Endothelial cell of umbilical vein (primary cell): ENCODE measurements around the gene CRAT.

Experiments used
- EZH2 ChIP-seq: IDR thresholded peaks from 2 replicates; pipeline ENCODE4 v1.6.1; 2012; ENCODE audit warnings: borderline replicate concordance, low read depth, mild to moderate bottlenecking, moderate library complexity, low read length, inconsistent platforms; ENCODE audit not compliant: severe bottlenecking
- GATA2 ChIP-seq: IDR thresholded peaks from 2 replicates; pipeline ENCODE4 v1.7.0; 2011; ENCODE audit warnings: low read depth, mild to moderate bottlenecking, moderate library complexity, mixed read lengths, low read length; ENCODE audit not compliant: insufficient read length, insufficient read depth
- JUN ChIP-seq: IDR thresholded peaks from 2 replicates; pipeline ENCODE4 v1.6.1; 2011; ENCODE audit warnings: borderline replicate concordance, low read depth; ENCODE audit not compliant: insufficient read length, insufficient read depth
- POLR2A ChIP-seq: IDR thresholded peaks from 2 replicates; pipeline ENCODE4 v1.6.1; 2012; ENCODE audit warnings: low read depth, mild to moderate bottlenecking, control low read depth, low read length
- TF ChIP-seq, protein P1 (sequence below), 2 donors: IDR thresholded peaks; 1 replicate in 1 of 2; 2 replicates in 1 of 2; pipeline ENCODE4 v1.5.1; 2011; ENCODE audit warnings: low read length in 2 of 2, mild to moderate bottlenecking in 2 of 2, moderate library complexity in 2 of 2, control low read depth in 1 of 2, inconsistent platforms in 1 of 2, low read depth in 1 of 2; ENCODE audit not compliant: insufficient read depth in 1 of 2; ENCODE audit errors: extremely low read depth in 1 of 2
- TF ChIP-seq, protein P2 (sequence below): IDR thresholded peaks from 2 replicates; pipeline ENCODE4 v1.6.1; 2011; ENCODE audit not compliant: insufficient read depth, insufficient read length

DNA sequence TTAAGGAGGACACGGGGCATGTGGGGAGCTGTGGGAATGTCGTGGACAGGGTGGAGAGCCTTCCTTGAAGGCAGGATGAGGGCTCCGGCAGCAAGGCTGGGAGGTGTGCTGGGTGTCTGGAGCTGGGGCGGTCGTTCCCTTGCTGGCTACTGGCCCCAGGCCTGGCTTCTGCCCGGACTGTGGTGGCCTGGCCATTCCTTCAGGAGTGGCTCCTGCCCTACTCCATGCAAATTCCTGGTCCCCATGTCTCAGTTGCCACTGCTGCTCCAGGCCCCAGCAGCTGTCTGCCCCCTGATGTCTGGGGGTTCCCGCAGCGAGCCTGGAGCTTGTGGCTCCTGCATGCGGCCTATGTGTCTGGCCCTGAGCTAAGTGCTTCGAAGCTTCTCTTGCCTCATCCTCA is 45.6 kb upstream of the CRAT start:
- TF ChIP-seq, protein P1, sequence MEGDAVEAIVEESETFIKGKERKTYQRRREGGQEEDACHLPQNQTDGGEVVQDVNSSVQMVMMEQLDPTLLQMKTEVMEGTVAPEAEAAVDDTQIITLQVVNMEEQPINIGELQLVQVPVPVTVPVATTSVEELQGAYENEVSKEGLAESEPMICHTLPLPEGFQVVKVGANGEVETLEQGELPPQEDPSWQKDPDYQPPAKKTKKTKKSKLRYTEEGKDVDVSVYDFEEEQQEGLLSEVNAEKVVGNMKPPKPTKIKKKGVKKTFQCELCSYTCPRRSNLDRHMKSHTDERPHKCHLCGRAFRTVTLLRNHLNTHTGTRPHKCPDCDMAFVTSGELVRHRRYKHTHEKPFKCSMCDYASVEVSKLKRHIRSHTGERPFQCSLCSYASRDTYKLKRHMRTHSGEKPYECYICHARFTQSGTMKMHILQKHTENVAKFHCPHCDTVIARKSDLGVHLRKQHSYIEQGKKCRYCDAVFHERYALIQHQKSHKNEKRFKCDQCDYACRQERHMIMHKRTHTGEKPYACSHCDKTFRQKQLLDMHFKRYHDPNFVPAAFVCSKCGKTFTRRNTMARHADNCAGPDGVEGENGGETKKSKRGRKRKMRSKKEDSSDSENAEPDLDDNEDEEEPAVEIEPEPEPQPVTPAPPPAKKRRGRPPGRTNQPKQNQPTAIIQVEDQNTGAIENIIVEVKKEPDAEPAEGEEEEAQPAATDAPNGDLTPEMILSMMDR (IDR thresholded peaks at IDR 0.05; ENCODE audit: extremely low read depth in 1 of 2, insufficient read depth in 1 of 2, low read depth in 1 of 2, low read length in 2 of 2) = no peak
- TF ChIP-seq EZH2 = no peak
- no peak for TF ChIP-seq POLR2A
- no peak for TF ChIP-seq JUN
- no peak for TF ChIP-seq GATA2
- TF ChIP-seq, protein P2, sequence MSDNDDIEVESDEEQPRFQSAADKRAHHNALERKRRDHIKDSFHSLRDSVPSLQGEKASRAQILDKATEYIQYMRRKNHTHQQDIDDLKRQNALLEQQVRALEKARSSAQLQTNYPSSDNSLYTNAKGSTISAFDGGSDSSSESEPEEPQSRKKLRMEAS = no peak
